GM23248 (cell line): ENCODE data around the gene PXDN. TPM values are rescaled to one million over a fixed set of nuclear protein-coding genes. Genes with fewer than 3 reads are reported as not detected.

Source experiments
- DNase-seq: peaks from one replicate; pipeline ENCODE4 v3.0.0-alpha.2; 2015
- H2AFZ ChIP-seq: fragments of 200-600 bp; sonication (generic); 2 replicates; pipeline ENCODE4 v1.6.1; 2016; ENCODE audit warnings: antibody characterized with exemption
- H3F3A ChIP-seq: fragments of 200-600 bp; sonication (generic); 2 replicates; pipeline ENCODE4 v1.6.1; 2016; ENCODE audit warnings: mild to moderate bottlenecking, antibody characterized with exemption, mixed run types; ENCODE audit not compliant: insufficient read depth
- H3K27ac ChIP-seq: fragments of 200-600 bp; sonication (generic); 2 replicates; pipeline ENCODE4 v1.5.1; 2016; ENCODE audit warnings: mild to moderate bottlenecking
- H3K27me3 ChIP-seq: fragments of 200-600 bp; sonication (generic); replicated peaks from 2 replicates; pipeline ENCODE4 v1.6.1; 2016; ENCODE audit warnings: mild to moderate bottlenecking; ENCODE audit not compliant: insufficient read depth
- H3K36me3 ChIP-seq: fragments of 200-600 bp; sonication (generic); 2 replicates; pipeline ENCODE4 v1.6.1; 2016; ENCODE audit warnings: low read depth, mild to moderate bottlenecking
- H3K4me1 ChIP-seq: fragments of 200-600 bp; sonication (generic); 2 replicates; pipeline ENCODE4 v1.6.1; 2016; ENCODE audit warnings: mild to moderate bottlenecking; ENCODE audit not compliant: insufficient read depth
- H3K4me2 ChIP-seq: fragments of 200-600 bp; sonication (generic); one replicate; pipeline ENCODE4 v1.6.1; 2016; ENCODE audit warnings: mild to moderate bottlenecking; ENCODE audit not compliant: unreplicated experiment
- H3K4me3 ChIP-seq: fragments of 200-600 bp; sonication (generic); 2 replicates; pipeline ENCODE4 v1.5.1; 2016; ENCODE audit warnings: mild to moderate bottlenecking
- H3K79me2 ChIP-seq: fragments of 200-600 bp; sonication (generic); 2 replicates; pipeline ENCODE4 v1.6.1; 2016; ENCODE audit warnings: mild to moderate bottlenecking; ENCODE audit not compliant: insufficient read depth
- H3K9ac ChIP-seq: fragments of 200-600 bp; sonication (generic); 2 replicates; pipeline ENCODE4 v1.6.1; 2016; ENCODE audit warnings: mild to moderate bottlenecking
- H3K9me2 ChIP-seq: fragments of 200-600 bp; sonication (generic); 2 replicates; pipeline ENCODE4 v1.6.1; 2016; ENCODE audit warnings: mixed run types, mild to moderate bottlenecking, moderate library complexity; ENCODE audit not compliant: insufficient read depth
- H3K9me3 ChIP-seq: fragments of 200-600 bp; sonication (generic); one replicate; pipeline ENCODE4 v1.6.1; 2017; ENCODE audit warnings: low read depth
- H4K20me1 ChIP-seq: fragments of 200-600 bp; sonication (generic); 2 replicates; pipeline ENCODE4 v1.6.0; 2016; ENCODE audit not compliant: insufficient read depth
- EZH2 ChIP-seq: fragments of 200-600 bp; sonication (generic); IDR thresholded peaks from 2 replicates; pipeline ENCODE4 v1.6.1; 2018; ENCODE audit warnings: antibody characterized with exemption, mild to moderate bottlenecking; ENCODE audit not compliant: insufficient read depth, poor library complexity, severe bottlenecking
- EZH2phosphoT487 ChIP-seq: fragments of 200-600 bp; sonication (generic); IDR thresholded peaks from 2 replicates; pipeline ENCODE4 v1.6.1; 2018; ENCODE audit warnings: antibody characterized with exemption, moderate library complexity, mild to moderate bottlenecking, low read depth; ENCODE audit not compliant: insufficient read depth
- WGBS, 2 experiments: methylation state at CpG; one replicate each; pipeline ENCODE4 v1.1.6; 2015 to 2017; ENCODE audit warnings: low lambda C conversion rate in 2 of 2, low coverage in 1 of 2; ENCODE audit errors: missing lambda C conversion rate in 2 of 2; 5-methylcytosine and 5-hydroxymethylcytosine counted together
- in situ Hi-C: fragments of 300-500 bp; cut with MboI; formaldehyde crosslinking; loops from 2 replicates; pipeline ENCODE4 v1.15.0; 2020
- polyA plus RNA-seq: library from polyadenylated mRNA; unstranded; fragments of >200 nt; fragmentation: Nextera tagmentation; extraction: Ambion mirVana; gene quantifications from 2 replicates; pipeline ENCODE4 v1.2.1, GENCODE V29; 2016
- total RNA-seq: library from RNA; depleted of rRNA; stranded (reverse); fragments of >200 nt; shearing (Covaris generic); gene quantifications from 2 replicates; pipeline ENCODE4 v1.2.3, GENCODE V29; 2014

Gene PXDN
- total and polyA plus RNA-seq, 2 experiments from 2014 or later: 222 to 263 TPM

DNA sequence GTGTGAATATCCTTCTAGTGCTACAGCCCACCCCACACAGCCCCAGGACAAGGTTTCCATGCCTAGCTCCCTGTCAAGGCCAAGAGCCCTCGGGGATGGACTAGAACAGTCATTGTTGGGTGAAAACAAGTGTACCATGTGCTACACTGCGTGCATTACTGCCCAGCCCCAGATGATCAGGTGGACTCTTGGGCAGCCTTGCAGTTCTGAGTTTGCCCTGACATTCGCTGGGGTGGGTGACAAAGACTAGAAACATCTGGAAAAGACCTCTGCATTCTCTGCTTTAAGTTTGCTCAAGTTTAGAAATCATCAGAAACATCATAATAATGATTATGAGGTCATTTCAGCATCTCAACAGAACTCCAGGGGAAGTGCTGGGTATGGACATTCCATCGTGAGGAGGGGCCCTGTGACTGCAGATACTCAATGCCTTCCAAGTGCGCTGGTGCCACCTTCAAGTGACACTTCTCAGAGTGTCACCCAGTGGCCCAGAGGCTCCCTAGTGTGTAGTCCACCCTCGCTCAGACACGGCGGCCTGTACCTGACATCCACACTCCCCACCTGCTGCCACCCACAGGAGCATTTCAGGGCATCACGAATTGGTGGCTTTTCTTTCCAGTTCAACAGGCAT, 5.3 kb upstream of the PXDN start:
- H3K4me2 ChIP-seq: no peak overlapping the region
- no peaks in the 10 kb centered on the region for H3K9me2 ChIP-seq
- 91% methylated on average over 9 of the region's 9 CpGs for WGBS, 2 experiments
- TF ChIP-seq EZH2phosphoT487: no peak
- no peak for TF ChIP-seq EZH2
- peak; percentile 20 for DNase-seq
- no peaks in the 10 kb centered on the region for H4K20me1 ChIP-seq
- in situ Hi-C loops: no loop called here
- H3K36me3 ChIP-seq: no peaks in the 10 kb centered on the region
- H3K27me3 ChIP-seq: 0 out of 2 replicates have a peak, but pooled peaks cover 8% of the 10 kb centered on the region
- H3K4me1 ChIP-seq: no peaks in the 10 kb centered on the region
- no peak overlapping the region for H3K27ac ChIP-seq
- H3K79me2 ChIP-seq: no peaks in the 10 kb centered on the region
- H3F3A ChIP-seq: no peaks in the 10 kb centered on the region
- H3K9ac ChIP-seq: no peak overlapping the region
- H3K4me3 ChIP-seq: no peak overlapping the region
- H3K9me3 ChIP-seq: no peaks in the 10 kb centered on the region
- H2AFZ ChIP-seq: no peak overlapping the region

DNA sequence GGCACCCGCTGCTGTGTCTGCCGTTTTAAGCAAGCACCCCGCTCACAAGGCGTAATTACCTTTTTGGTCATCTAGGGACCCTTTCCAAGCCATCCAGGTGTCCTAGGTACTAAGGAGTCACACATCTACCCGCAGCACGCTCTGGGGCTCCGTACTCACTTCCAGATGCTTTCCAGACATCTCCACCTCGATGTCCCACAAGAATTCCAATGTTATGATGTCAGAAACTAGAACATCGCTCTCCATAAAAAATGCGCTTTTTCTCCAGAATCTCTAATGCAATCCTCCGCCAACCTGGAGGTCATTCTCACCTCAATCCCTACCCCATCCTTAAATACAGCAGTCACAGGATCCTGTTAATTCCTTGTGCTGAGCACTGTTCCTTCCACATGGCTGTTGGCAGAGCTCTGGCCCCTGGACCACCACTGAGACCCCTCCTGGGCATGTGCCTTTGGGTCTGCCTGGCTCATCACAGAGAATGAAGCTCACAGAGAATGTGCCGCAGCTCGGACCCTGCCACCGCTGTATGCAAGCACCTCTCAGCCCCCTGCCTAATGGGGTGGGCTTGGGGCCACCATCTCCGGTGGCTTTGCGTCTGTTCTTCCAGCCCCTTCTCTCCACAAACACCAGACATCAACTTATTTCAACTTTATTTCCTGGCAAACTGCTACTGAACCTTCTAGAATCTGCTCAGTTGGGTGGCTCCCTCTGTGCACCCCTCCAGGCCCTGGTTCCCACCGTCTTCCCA, 4.6 kb upstream of the PXDN start:
- in situ Hi-C loops: no loop called here
- Histone ChIP-seq H3K9me3 (no peaks in the 10 kb centered on the region), H3K9me2 (no peaks in the 10 kb centered on the region), H2AFZ (no peak overlapping the region), H3K27ac (no peak overlapping the region), H3K36me3 (no peaks in the 10 kb centered on the region), H3K4me1 (no peaks in the 10 kb centered on the region), H3K9ac (no peak overlapping the region), H3F3A (no peaks in the 10 kb centered on the region), H3K4me3 (no peak overlapping the region), H3K4me2 (no peak overlapping the region), H3K79me2 (no peaks in the 10 kb centered on the region), H3K27me3 (0 out of 2 replicates have a peak, but pooled peaks cover 8% of the 10 kb centered on the region), H4K20me1 (no peaks in the 10 kb centered on the region)
- DNase-seq: peak; percentile 16
- TF ChIP-seq EZH2 (no peak), EZH2phosphoT487 (no peak)
- WGBS, 2 experiments: 56 to 65% methylated on average over 17 of the region's 17 CpGs

DNA sequence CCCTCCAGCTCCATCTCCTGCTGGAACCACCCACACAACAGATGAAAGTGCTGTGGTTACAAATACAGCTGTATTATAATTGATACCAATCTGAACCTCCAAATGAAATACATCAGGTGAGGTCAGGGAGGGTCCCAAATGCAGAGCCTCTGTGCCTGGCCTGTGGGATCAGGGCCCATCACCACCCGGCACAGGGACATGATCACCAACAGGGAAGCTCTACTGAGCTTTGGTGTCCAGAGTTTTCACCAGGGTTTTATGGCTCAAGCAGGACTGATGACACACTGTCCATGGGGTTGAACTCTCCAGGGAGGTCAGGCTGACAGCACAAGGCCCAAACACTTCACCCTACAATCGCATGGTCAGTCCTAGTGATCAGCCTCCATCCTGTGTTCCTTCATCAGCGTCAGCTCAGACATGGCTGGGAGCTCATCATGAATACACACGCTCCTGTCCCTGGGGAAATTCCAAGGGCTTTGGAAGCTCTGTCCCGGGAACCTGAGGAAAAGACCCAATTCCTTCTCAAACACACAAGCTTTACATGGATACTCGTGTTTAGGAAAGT, 3.9 kb upstream of the PXDN start:
- Histone ChIP-seq H3F3A (no peaks in the 10 kb centered on the region), H3K4me2 (no peak overlapping the region), H3K9me2 (no peaks in the 10 kb centered on the region), H3K4me1 (no peaks in the 10 kb centered on the region), H2AFZ (no peak overlapping the region), H3K4me3 (no peak overlapping the region), H3K9me3 (no peaks in the 10 kb centered on the region), H4K20me1 (no peaks in the 10 kb centered on the region), H3K36me3 (no peaks in the 10 kb centered on the region), H3K9ac (no peak overlapping the region), H3K79me2 (no peaks in the 10 kb centered on the region), H3K27me3 (0 out of 2 replicates have a peak, but pooled peaks cover 8% of the 10 kb centered on the region), H3K27ac (no peak overlapping the region)
- DNase-seq: peak; percentile 30
- in situ Hi-C loops: no loop called here
- TF ChIP-seq EZH2phosphoT487 (no peak), EZH2 (no peak)
- WGBS, 2 experiments: 60 to 61% methylated on average over 6 of the region's 6 CpGs

DNA sequence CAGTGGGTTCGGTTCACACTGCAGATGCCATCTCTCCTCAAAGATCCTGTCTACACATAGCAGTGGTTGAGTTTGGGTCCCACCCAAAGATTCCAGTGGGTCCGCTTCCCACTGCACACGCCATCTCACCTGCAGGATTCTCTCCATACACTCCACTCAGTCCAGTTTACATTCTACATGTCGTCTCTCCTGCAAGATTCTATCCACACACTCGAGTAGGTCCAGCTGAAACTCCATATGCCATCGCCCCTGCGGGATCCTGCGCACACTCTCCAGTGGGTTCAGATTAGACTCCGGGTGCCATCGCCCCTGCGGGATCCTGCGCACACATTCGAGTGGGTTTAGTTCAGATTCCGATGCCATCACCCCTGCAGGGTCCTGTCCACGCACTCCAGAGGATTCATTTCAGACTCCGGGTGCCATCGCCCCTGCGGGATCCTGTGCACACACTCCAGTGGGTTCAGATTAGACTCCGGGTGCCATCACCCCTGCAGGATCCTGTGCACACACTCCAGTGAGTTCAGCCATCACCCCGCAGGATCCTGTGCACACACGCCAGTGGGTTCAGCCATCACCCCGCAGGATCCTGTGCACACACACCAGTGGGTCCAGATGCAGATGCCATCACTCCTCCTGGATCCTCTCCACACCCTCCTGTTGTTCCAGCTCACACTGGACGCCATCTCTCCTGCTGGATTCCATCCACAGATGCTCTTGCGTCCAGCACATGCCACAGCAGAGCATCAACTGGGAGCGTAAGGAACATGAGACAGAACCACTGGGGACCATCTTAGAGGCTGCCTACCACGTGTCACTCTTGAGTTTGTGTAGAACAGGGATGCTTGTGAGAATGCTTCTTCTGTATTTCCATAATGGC, 3.0 kb upstream of the PXDN start:
- TF ChIP-seq EZH2 (no peak), EZH2phosphoT487 (no peak)
- 0 out of 2 replicates have a peak, but pooled peaks cover 2% of the 10 kb centered on the region for H3K27me3 ChIP-seq
- WGBS, 2 experiments: 74 to 75% methylated on average over 25 to 26 of the region's 26 CpGs
- H3K9me2 ChIP-seq: no peaks in the 10 kb centered on the region
- no peak for DNase-seq
- in situ Hi-C loops: no loop called here
- no peak overlapping the region for H3K4me3 ChIP-seq
- H3K79me2 ChIP-seq: peaks cover 4% of the 10 kb centered on the region
- no peaks in the 10 kb centered on the region for H3K9me3 ChIP-seq
- no peak overlapping the region for H3K4me2 ChIP-seq
- H3K9ac ChIP-seq: no peak overlapping the region
- H2AFZ ChIP-seq: no peak overlapping the region
- peaks cover 4% of the 10 kb centered on the region; the same call in 1 of the 2 replicates for H3F3A ChIP-seq
- H3K4me1 ChIP-seq: no peaks in the 10 kb centered on the region
- H3K27ac ChIP-seq: no peak overlapping the region
- H3K36me3 ChIP-seq: no peaks in the 10 kb centered on the region
- no peaks in the 10 kb centered on the region for H4K20me1 ChIP-seq
